Suprapubic skin (tissue), 4 donors: ENCODE measurements around the gene TREH.
"Not testable (repeated sequence)": the region's sequence is repeated elsewhere in the genome, so short reads cannot be mapped to it uniquely, and the experiment has no call there.

ENCODE experiments used
- CTCF ChIP-seq, 2 donors: fragments of 200-600 bp in 1 of 2; fragments of 450-650 bp in 1 of 2; sonication (generic) in 1 of 2; IDR thresholded peaks; one replicate each; pipeline ENCODE4 v1.5.1; 2016 to 2019; ENCODE audit warnings: antibody characterized with exemption in 2 of 2, mild to moderate bottlenecking in 1 of 2, moderate library complexity in 1 of 2
- EP300 ChIP-seq: sonication (generic); formaldehyde crosslinking; IDR thresholded peaks from one replicate; pipeline ENCODE4 v1.6.1; 2017; ENCODE audit warnings: antibody characterized with exemption
- POLR2A ChIP-seq, 2 donors: fragments of 450-650 bp; IDR thresholded peaks; one replicate each; pipeline ENCODE4 v1.6.1; 2017; ENCODE audit warnings: antibody characterized with exemption in 2 of 2, mild to moderate bottlenecking in 2 of 2, moderate library complexity in 2 of 2
- POLR2AphosphoS5 ChIP-seq, 3 donors: sonication (generic); formaldehyde crosslinking; IDR thresholded peaks; one replicate each; pipeline ENCODE4 v1.6.1; 2017; ENCODE audit warnings: antibody characterized with exemption in 3 of 3

GRCh38 chr11:118611433-118611795 is 68.0 kb downstream of the TREH start:
- not testable (repeated sequence) for TF ChIP-seq CTCF (IDR thresholded peaks at IDR 0.05); POLR2AphosphoS5 (IDR thresholded peaks at IDR 0.05); POLR2A (IDR thresholded peaks at IDR 0.05); EP300
